Measurements from ENCODE around the gene RNF157.

RNF157 gene

GRCh38 chr17:76138896-76139752 is 101.2 kb downstream of the RNF157 start:
- DNase-seq = no peak

GRCh38 chr17:76138234-76138895 is 101.9 kb downstream of the RNF157 start:
- no peak for DNase-seq

- DNase-seq = no peak
Observed at GRCh38 chr17:76137351-76138233, 102.7 kb downstream of the RNF157 start.

- no peak for DNase-seq
Observed at GRCh38 chr17:76137001-76137350, 103.3 kb downstream of the RNF157 start.

GRCh38 chr17:76136276-76137000 is 103.9 kb downstream of the RNF157 start:
- no peak for DNase-seq

GRCh38 chr17:76135810-76136188 is 104.5 kb downstream of the RNF157 start:
- DNase-seq = no peak

- DNase-seq = no peak
Observed at GRCh38 chr17:76134911-76135809, 105.1 kb downstream of the RNF157 start.

GRCh38 chr17:76132574-76133338 is 107.5 kb downstream of the RNF157 start:
- DNase-seq = no peak

GRCh38 chr17:76131692-76132573 is 108.4 kb downstream of the RNF157 start:
- DNase-seq = no peak

GRCh38 chr17:76131051-76131691 is 109.1 kb downstream of the RNF157 start:
- no peak for DNase-seq

GRCh38 chr17:76130473-76130872 is 109.8 kb downstream of the RNF157 start:
- DNase-seq = no peak

GRCh38 chr17:76125922-76126321 is 114.4 kb downstream of the RNF157 start:
- DNase-seq = no peak

GRCh38 chr17:76125391-76125675 is 115.0 kb downstream of the RNF157 start:
- no peak for DNase-seq

- DNase-seq = no peak
Observed at GRCh38 chr17:76124582-76125390, 115.5 kb downstream of the RNF157 start.

GRCh38 chr17:76123749-76124581 is 116.3 kb downstream of the RNF157 start:
- no peak for DNase-seq

- DNase-seq = no peak
Observed at GRCh38 chr17:76123191-76123499, 117.1 kb downstream of the RNF157 start.

- no peak for DNase-seq
Observed at GRCh38 chr17:76122431-76123190, 117.7 kb downstream of the RNF157 start.
